Stimulated activated CD4-positive, alpha-beta T cell treated with anti-CD3 and anti-CD28 coated beads, Interleukin-15, amount 100 ng/mL, for 1 hour (primary cell): ENCODE data around the gene SBK3.
"Not testable (repeated sequence)": the region's sequence is repeated elsewhere in the genome, so short reads cannot be mapped to it uniquely, and the experiment has no call there.

Experiments used
- DNase-seq, 2 donors: peaks; one replicate each; pipeline ENCODE4 v3.0.0-alpha.2; 2020; ENCODE audit warnings: low read depth in 1 of 2, low spot score in 1 of 2

The SBK3 gene, protein sequence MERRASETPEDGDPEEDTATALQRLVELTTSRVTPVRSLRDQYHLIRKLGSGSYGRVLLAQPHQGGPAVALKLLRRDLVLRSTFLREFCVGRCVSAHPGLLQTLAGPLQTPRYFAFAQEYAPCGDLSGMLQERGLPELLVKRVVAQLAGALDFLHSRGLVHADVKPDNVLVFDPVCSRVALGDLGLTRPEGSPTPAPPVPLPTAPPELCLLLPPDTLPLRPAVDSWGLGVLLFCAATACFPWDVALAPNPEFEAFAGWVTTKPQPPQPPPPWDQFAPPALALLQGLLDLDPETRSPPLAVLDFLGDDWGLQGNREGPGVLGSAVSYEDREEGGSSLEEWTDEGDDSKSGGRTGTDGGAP

DNA sequence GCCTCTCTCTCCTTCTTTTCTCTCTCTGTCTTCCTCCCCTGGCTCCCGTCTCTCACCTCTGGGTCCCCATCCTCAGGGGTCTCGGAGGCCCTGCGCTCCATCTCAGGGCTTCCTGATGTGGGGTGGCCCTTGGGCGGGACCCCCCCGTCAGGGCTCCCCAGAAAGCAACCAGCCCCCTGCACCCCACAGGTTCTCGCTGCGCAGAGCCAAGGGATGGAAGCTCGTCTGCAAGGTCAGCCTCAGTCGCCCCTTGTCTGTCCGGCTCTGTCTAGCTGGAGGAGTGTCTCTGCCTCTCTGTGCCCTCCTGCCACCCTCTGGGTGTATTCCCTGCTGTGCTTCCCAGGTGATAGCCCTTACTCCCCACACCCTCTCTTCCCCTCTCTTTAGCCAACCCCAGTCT, at the start of gene SBK3:
TSS of gene SBK3 (minus strand) at position 101 of the 400 bp plus-strand sequence. CDS start at position 101, 0 bp downstream.
- DNase-seq: no peak

DNA sequence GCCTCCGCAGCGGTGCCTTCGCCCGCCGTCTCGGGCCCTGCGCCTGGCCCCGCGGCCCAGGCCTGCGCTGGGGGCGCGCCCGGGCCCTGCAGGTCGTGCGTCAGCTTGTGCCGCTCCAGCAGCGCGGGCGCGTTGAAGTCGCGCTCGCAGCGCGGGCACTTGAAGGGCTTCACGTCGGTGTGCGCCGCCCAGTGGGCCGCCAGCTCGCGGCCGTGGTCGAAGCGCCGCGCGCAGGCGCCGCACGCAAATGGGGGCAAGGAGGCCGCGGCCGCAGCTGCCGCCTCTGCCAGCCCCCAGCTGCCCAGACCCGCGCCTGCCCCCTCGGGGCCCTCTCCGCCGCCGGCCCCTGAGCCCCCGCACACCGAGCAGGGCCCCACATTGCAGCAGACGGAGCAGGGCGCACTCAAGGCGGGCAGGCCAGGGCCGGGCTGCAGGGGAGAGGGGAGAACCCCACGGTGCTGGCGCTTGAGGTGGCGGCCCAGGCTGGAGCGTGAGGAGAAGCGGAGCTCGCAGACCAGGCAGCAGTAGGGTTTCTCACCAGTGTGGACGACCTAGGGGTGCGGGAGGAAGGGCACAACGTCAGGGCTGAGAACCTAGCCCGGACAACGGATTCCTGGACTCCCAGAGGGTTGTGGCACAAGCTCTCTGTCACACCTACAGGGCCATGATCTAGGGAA, 47.9 kb upstream of the SBK3 start:
- no peak for DNase-seq

DNA sequence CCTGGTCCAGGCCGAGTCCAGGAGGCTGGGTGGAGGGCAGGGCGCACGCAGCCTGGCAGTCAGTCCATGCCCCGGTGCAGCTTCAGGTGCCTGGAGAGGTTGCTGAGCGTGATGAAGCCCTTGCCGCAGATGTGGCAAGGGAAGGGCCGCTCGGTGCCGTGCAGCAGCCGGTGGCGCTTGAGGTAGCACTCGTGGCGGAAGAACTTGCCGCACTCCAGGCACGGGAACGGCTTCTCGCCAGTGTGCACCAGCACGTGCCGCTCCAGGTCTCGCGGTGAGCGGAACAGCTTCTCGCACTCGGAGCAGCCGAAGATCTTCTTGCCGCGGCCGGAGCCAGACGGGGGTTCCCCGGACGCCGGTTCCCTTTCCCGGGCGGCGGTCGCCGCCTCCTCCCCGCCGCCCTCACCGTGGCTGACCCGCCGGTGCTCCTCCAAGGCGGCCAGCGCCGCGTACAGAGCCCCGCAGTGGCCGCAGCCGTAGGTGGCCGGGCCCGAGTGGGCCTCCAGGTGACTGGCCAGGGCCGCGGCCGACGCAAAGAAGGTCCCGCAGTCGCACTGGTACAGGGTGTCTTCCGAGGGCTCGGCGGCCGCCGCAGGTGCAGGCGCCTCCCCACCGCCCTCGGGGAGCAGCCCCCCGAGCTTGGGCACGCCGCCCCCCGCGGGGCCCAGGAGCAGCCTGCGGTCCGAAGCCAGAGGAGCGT, 47.2 kb upstream of the SBK3 start:
- DNase-seq: no peak

DNA sequence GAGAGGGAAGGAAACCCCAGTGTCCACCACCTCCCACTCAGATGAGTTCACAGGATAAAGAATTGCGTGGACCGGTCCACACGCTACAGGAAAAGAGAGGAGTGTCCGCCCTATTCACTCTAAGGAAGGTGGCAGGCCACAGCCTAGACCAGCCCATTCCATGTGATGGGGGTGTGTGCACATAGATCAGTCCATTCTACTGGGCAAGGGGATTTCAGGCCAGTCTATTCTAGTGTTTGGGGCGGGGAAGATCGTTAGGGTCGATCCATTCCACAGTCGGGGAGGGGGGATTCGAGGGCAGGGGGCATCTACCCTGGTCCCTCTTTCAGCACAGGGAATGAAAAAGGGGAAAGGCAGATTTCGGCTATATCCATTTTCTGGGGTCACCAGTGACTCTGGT, 46.2 kb upstream of the SBK3 start:
- DNase-seq: no peak

DNA sequence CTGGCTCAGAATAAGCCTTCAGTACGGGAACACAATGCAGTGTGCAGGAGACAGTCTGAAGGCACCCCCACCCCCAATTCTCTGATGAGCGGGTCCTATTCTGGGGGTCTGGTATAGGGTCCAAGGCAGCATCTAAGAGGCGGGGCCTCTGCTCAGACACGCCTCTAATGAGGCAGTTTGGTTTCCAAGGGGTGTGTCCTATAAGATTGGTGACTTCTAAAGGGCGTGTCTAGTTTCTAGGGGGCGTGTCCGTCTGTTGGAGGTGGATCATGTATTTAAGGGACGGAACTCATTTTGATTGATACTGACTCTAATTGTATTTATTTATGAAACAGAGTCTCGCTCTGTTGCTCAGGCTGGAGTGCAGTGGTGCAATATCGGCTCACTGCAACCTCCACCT, 45.3 kb upstream of the SBK3 start:
- DNase-seq: no peak

DNA sequence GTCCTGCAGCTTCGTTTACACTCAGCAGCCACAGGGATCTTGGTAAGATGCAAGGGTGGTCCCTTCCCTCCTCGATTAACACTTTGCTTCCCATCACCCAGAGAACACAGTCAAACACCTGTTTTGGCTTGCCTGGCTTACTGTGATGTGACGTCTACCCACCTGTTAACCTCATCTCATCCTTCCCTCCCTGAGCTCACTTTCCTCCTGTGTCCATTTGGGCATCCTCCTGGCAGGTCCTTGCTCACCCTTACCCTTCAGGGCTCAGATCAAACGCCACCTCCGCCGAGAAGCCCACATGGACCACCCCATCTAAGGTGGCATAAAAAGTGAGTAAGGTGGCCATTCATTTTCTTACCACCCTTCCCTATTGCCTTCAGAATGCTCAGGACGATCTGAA, 44.8 kb upstream of the SBK3 start:
- no peak for DNase-seq

DNA sequence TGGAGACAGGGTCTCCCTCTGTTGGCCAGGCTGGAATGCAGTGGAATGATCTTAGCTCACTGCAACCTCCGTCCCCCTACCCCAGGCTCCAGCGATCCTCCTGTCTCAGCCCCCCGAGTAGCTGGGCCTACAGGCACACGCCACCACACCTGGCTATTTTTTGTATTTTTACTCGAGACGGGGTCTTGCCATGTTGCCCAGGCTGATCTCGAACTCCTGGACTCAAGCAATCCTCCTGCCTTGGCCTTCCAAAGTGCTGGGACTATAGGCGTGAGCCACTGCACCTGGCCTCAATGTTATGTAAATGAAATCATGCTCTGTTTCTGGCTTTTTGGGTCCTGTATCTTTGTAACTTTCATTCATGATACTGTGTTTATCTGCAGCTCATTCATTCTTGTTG, 43.4 kb upstream of the SBK3 start:
- DNase-seq: no peak

DNA sequence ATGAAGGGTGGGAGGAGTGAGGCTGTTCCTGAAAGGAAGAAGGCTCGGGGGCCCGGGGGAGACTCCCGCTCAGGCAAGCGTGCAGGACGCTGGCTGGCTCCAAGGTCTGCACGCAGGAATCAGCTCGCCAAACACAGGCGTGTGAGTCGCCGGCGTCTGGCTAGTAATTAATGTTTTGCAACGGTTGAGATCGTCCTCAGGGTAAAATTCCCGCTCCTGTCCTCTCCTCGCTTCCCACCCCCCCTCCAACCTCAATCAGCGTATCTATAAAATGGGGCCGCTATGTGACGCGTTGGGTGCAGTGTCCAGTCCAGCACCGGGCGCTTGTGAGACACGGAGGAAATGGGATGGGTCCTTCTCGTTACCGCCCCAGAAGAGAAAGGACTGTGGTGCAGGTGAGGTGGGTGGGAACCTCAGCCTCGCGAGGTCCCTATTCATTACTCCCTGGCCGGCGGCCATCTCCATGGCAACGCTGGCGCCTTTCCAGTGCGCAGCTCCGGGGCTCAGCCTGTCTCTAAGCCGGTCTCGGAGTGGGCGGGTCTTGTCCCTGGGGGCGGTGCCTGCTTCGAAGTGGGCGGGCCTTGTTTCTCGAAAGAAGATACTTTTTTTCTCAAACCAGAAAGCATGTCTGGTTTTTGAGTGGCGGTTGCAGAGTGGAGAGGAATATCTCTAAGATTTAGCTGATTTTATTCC, 41.8 kb upstream of the SBK3 start:
- peak; percentile 81 to 90 for DNase-seq

DNA sequence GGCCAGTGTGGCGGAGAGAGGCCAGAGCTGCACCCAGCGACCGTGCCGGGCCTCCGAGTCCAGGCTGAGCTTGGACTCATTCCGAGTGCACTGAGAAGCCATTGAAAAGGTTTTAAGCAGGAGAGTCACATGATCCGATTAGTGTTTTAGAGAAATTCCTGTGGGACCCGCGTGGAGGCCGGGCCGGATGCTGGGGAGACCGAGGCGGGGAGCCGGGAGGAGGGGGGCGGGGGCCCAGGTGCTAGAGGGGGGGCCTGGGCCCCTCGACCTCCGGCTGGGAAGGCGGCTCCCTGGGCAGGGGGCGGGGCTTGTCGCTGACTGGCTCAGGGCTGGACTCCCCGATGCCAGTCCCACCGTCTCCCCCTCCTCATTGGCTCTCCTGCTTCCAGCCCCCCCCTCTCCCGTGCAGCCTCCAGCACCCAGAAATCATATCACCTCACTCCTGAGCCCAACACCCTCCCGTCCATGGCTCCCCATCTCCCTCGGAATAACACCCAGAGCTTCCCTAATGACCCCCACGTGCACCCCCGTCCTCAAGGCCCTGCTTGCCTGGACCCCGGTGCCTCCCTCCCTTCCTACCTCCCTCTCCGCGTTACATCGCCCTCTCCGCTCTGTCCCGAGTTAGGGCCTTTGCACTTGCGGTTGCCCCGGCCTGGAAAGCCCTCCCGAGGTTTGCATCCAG, 40.5 kb upstream of the SBK3 start:
- DNase-seq: peak in 1 of 2 donors; percentile 53

DNA sequence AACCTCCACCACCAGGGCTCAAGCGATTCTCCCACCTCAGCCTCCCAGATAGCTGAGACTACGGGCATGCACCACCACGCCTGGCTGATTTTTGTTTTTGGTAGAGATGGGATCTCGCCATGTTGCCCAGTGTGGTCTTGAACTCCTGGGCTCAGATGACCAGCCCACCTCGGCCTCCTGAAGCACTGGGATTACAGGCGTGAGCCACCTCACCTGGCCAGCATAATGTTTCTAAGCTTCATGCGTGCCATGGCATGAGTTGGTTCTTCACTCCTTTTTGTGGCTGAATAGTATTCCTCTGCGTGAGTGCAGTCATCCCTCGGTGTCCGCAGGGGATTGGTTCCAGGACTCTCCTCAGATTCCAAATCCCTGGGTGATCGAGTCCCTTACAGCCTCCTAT, 39.5 kb upstream of the SBK3 start:
- no peak for DNase-seq

DNA sequence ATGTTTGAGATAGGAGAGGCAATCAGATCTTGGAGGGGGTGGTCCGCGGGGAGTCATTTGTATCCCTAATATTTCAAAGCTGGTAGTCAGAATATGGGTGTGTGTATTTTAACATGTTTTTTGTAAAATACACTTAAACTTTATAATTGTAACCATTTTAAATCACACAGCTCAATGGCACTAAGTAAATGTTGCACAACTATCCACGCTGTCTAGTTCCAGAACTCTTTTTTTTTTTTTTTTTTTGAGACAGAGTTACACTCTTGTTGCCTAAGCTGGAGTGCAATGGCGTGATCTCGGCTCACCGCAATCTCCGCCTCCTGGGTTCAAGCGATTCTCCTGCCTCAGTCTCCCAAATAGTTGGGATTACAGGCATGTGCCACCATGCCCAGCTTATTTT, 38.6 kb upstream of the SBK3 start:
- DNase-seq: not testable (repeated sequence)

DNA sequence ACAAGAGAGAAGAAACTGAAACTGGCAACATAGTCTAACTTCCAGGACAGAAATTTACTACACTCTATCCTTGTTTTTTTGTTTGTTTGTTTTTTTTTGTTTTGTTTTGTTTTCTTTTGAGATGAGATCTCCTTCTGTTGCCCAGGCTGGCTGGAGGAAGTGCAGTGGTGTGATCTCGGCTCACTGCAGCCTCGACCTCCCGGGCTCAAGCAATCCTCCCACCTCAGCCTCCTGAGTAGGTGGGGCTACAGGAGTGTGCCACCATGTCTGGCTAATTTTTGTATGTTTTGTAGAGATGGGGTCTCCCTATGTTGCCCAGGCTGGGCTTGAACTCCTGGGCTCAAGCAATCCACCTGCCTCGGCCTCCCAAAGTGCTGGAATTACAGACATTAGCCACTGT, 36.9 kb upstream of the SBK3 start:
- DNase-seq: not testable (repeated sequence)

DNA sequence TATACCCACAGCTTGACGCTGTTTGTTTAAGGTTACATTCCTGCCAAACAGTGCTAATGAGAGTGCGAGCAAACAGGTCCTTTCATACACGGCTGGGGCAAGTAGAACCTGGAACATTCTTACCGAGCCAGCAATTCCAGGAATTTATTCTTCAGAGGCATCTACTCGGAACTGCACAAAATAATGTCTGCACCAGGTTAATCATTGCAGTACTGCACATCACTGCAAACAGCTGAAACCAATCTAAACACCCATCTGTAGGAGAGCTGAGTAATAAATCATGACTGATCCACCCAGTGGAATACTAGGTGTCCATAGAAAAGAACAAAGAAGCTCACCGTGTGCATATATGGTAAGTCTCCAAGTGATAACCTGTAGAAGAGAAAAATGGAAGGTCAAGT, 36.5 kb upstream of the SBK3 start:
- DNase-seq: no peak

DNA sequence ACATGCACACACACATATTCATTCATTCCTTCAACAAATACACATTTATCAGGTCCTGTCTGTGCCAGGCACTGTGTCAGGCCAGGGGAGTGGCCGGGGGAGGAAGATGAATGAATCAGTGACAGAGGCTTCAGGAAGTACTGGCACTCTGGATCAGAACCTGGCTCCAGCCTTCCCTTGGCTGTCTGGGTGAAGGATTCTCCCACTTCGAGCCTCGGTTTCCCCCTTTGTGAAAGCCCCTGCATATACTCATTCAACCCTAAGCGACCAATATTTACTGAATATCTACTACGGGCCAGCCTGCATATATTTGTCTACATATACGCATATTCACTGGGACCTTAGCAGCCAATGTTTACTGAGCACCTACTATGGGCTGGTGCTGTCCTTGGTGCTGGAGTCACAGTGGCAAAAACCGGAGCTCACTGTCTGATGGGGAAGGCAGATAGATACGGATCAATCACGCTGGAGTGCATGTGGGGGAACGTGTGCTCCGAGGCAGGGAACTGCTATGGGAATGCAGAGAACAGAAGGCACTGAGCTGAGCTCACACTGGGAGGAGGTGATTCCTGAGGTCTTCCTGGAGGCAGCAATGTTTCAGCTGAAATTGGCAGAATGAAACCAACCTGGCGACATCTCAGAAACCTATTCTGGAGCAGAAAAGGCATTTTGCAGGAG, 35.9 kb upstream of the SBK3 start:
- DNase-seq: no peak

DNA sequence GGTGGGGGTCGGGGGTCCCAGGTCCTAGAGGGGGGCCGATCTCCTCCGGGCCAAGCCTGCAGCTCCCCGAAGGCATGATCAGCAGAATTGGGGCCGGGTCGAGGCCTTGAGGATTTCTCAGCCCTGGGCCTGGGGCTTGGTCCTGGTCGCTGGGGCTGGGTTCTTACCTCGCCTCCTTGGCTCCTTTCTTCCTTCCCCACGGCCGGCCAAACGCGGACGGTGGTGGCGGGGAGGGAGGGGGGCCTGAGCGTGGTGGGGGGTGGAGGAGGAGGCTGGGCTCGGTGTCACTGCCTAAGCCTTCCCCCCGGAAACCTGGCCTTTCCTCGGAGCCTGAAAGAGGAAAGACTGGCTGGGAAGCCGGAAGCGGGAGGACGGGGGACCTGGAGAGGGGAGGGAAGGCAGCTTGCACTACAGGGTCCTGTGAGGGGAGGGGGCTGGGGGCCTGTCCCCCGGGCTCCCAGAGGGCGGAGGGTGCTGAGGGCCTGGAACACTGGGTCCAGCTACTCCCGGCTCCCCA, 35.3 kb upstream of the SBK3 start, which contains the start of gene ZNF579:
TSS of gene ZNF579 (minus strand) at position 221 of the 517 bp plus-strand sequence. CDS start 1,209 bp downstream, outside the sequence.
- DNase-seq: peak; percentile 45 to 73

DNA sequence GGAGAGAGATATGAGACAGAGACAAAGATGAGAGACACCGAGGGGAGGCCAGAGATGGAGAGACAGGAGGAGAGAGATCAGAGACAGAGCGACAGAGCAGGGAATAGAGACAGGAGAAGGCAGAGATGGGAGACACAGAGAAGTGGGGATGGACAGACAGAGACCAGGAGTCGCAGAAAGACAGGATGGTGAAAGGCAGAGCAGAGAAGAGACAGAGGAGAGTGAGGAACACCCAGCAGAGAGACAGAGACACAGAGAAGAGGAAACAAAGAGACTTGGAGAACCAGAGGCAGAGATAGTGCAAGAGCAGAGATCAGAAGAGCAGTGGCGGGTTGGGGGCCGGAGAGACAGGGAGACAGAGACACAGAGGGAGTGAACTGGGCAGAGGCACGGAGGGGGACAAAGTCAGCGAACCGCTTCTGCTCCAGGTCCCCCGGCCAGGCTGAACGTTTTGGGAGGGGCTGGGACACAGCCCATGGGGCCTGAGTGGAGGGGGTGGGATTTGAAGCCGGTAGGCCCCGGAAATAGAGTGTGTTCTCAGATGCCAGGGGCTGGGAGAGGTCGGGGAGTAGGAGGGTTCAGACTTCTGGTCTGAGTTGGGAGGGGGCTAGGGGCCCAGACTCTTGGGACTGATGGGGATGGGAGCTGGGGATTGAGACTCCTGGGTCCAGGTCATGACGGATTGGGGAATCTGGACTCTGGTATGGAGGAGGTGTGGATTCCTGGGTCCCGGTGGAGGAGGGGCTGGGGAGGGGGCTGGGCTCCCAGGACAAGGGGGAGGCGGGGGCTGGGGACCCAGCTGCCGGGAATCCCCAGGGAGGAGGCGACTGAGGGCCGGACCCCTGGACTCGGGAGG, 34.7 kb upstream of the SBK3 start:
- no peak for DNase-seq

DNA sequence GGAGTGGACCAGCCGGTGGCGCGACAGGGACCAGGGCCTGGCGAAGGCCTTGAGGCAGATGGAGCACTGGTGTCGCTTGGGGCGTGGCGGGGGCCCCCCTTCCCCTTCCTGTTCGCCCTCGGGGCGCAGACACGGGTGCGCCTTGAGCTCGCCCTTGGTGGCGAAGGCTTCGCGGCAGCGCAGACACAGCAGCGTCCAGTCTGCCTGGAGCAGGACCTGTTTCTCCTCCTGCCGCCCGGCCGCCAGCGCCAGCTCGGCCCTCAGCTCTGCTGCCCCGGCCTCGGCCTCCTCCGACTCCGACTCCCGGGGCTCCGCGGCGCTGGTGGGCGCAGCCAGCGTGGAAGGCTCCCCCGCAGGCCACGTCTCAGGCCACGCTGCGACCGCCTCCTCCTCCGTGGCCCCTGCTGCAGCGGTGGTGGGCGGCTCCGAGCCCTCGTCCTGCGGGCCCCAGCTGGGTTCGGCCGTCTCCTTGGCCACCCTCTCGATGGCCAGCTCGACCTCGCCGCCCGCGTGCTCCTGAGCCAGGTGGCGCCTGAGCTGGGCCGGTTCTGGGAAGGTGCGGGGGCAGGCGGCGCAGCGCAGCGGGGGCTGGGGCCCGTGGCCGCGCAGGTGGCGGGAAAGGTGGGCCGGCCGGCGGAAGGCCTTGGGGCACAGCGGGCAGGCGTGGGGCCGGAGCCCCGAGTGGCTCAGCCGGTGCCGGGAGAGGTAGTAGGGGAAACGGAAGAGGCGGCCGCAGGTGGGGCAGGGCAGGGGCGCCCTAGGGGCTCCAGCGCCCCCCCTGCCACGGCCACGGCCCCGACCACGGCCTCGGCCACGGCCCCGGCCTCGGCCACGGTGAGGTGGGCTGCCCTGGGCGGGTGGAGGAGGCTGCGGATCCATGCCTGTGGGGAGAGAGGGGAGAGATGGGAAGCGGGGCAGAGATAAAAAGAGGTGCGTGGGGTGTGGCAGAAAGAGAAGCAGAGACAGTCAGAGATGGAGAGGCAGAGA, 33.7 kb upstream of the SBK3 start:
- DNase-seq: no peak
